ENCODE data around the gene DCAF8.

DNA sequence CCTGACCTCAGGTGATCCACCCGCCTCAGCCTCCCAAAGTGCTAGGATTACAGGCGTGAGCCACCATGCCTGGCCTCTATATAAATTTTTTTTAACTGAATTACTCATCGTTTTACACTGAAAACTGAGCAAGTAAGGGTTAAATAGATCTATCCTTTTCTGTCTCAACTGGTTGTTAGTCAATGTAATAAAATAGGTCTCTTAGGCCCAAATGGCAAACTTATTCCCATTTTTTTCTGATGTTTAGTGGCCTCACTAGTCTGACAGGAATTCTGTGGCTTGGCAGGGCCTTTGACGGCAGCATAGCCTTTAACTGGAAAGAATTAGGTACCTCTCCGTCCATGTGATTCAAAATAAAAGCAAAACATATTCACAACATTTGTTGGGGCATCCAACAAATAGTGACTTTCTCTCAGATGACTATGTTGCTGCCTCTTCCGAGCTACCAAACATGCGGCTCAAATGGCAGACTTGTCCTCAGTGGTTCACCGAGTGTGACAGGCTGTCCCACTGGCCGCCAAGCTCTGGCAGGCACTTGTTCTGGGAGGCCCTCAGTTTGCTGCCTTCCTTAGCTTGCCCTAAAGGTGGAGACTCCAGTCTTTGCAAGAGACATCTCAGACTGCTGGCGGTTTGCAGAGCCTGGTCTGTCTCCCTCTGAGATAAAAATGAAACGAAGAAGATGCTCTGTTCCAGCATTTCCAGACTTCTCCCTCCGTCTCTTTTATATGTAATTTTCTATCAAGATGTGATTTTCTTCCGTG, 93.6 kb downstream of the DCAF8 start:
- no peak for TF ChIP-seq POLR2AphosphoS5 (IDR thresholded peaks at IDR 0.05; ENCODE audit: low read depth)
- TF ChIP-seq, protein P1, sequence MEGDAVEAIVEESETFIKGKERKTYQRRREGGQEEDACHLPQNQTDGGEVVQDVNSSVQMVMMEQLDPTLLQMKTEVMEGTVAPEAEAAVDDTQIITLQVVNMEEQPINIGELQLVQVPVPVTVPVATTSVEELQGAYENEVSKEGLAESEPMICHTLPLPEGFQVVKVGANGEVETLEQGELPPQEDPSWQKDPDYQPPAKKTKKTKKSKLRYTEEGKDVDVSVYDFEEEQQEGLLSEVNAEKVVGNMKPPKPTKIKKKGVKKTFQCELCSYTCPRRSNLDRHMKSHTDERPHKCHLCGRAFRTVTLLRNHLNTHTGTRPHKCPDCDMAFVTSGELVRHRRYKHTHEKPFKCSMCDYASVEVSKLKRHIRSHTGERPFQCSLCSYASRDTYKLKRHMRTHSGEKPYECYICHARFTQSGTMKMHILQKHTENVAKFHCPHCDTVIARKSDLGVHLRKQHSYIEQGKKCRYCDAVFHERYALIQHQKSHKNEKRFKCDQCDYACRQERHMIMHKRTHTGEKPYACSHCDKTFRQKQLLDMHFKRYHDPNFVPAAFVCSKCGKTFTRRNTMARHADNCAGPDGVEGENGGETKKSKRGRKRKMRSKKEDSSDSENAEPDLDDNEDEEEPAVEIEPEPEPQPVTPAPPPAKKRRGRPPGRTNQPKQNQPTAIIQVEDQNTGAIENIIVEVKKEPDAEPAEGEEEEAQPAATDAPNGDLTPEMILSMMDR (IDR thresholded peaks at IDR 0.05; ENCODE audit: insufficient read depth, low read length) = no peak
- TF ChIP-seq, protein P2, sequence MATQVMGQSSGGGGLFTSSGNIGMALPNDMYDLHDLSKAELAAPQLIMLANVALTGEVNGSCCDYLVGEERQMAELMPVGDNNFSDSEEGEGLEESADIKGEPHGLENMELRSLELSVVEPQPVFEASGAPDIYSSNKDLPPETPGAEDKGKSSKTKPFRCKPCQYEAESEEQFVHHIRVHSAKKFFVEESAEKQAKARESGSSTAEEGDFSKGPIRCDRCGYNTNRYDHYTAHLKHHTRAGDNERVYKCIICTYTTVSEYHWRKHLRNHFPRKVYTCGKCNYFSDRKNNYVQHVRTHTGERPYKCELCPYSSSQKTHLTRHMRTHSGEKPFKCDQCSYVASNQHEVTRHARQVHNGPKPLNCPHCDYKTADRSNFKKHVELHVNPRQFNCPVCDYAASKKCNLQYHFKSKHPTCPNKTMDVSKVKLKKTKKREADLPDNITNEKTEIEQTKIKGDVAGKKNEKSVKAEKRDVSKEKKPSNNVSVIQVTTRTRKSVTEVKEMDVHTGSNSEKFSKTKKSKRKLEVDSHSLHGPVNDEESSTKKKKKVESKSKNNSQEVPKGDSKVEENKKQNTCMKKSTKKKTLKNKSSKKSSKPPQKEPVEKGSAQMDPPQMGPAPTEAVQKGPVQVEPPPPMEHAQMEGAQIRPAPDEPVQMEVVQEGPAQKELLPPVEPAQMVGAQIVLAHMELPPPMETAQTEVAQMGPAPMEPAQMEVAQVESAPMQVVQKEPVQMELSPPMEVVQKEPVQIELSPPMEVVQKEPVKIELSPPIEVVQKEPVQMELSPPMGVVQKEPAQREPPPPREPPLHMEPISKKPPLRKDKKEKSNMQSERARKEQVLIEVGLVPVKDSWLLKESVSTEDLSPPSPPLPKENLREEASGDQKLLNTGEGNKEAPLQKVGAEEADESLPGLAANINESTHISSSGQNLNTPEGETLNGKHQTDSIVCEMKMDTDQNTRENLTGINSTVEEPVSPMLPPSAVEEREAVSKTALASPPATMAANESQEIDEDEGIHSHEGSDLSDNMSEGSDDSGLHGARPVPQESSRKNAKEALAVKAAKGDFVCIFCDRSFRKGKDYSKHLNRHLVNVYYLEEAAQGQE (IDR thresholded peaks at IDR 0.05; ENCODE audit: insufficient replicate concordance, low read depth) = no peak

Data from HL-60 (cell line).